ENCODE data around the gene ZNF611.
"Not testable (repeated sequence)": the region's sequence is repeated elsewhere in the genome, so short reads cannot be mapped to it uniquely, and the experiment has no call there.

Gene ZNF611

DNA sequence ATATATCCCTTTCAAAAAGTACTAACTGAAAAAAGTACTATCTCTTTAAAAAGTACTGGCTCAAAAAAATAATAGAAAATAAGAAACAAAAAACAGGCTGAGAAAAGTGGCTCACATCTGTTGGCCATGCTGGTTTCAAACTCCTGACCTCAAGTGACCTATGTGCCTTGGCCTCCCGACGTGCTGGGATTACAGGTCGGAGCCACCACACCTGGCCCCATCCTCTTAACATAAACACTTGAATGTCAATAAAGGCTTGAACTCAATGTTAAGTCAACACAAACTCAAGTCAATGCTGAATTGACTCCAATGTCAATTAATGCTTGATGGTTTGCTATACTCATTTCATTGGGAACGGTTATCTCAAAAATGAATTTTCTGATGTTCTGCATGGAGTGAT lies 30.9 kb downstream of the ZNF611 start:
- TF ChIP-seq, protein P1, sequence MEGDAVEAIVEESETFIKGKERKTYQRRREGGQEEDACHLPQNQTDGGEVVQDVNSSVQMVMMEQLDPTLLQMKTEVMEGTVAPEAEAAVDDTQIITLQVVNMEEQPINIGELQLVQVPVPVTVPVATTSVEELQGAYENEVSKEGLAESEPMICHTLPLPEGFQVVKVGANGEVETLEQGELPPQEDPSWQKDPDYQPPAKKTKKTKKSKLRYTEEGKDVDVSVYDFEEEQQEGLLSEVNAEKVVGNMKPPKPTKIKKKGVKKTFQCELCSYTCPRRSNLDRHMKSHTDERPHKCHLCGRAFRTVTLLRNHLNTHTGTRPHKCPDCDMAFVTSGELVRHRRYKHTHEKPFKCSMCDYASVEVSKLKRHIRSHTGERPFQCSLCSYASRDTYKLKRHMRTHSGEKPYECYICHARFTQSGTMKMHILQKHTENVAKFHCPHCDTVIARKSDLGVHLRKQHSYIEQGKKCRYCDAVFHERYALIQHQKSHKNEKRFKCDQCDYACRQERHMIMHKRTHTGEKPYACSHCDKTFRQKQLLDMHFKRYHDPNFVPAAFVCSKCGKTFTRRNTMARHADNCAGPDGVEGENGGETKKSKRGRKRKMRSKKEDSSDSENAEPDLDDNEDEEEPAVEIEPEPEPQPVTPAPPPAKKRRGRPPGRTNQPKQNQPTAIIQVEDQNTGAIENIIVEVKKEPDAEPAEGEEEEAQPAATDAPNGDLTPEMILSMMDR (conservative IDR thresholded peaks at IDR 0.05; ENCODE audit: low read depth, low read length) = no peak
- H3K4me3 ChIP-seq (ENCODE audit: low read length) = no peak overlapping the region
- DNase-seq (ENCODE audit: low read depth) = no peak

DNA sequence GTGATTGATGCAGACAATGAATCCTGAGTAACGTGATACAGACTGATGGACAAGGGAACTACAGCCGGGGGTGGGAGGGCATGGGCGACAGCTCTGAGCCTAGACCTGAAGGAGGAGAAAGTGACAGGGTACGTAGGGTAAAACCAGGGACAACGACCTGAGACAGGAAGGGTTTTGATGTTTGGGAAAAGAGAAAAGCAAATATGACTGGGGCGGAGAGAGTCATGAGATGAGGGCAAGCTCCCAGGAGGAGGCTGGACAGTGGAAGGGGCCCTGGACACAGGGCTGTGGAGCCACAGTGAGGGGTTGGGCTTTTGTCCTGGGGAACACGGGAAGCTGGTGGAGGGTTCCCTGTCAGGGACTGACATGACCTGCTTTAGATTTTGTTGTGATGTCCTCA lies 34.2 kb downstream of the ZNF611 start:
- TF ChIP-seq, protein P1 (conservative IDR thresholded peaks at IDR 0.05; ENCODE audit: low read depth, low read length) = no peak
- DNase-seq (ENCODE audit: low read depth) = no peak
- H3K4me3 ChIP-seq (ENCODE audit: low read length) = no peak overlapping the region

DNA sequence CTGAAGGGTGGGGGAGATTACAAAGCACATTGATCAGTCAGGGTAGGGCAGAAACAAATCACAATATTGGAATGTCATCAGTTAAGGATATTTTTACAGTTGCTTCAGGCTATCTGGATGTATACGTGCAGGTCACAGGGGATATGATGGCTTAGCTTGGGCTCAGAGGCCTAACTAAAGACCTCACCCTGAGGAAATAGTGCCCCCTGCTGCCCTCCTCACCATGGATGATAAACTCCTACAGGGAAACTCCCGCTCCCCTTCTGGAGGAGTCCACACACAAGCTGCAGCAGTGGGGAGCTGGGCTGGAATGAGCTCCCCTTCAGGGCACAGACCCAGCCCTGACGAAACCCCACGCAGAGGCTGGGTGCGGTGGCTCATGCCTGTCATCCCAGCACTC lies 35.3 kb downstream of the ZNF611 start:
- H3K4me3 ChIP-seq (ENCODE audit: low read length); DNase-seq (ENCODE audit: low read depth): not testable (repeated sequence)

DNA sequence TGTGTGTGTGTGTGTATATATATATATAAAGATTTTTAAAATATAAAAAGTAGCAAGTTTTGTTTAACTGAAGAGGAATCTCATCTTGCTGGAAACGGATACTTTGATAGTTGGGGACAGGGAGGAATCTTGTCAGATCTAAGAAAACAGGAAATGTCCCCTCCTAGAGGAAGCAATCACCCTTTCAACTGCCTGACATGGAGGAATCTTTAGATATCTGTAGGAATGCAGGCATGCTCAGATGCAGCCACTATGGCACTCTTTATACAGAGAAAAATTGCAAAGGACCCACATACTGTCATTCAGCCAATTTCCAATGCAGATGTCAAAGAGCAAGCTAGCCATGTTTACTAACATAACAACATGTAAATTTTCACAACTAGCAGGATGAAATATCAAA lies 38.8 kb downstream of the ZNF611 start:
- H3K4me3 ChIP-seq (ENCODE audit: low read length) = no peak overlapping the region
- DNase-seq (ENCODE audit: low read depth) = no peak
- TF ChIP-seq, protein P1 (conservative IDR thresholded peaks at IDR 0.05; ENCODE audit: low read depth, low read length) = no peak

DNA sequence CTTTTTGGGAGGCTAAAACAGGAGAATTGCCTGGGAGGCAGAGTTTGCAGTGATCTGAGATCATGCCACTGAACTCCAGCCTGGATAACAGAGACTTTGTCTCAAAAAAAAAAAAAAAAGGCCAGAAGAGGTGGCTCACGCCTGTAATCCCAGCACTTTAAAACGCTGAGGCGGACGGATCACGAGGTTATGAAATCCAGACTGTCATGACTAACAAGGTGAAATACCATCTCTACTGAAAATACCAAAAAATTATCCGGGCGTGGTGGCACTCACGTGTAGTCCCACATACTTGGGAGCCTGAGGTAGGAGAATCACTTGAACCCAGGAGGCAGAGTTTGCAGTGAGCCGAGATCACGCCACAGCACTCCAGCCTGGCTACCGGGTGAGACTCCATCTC lies 39.9 kb downstream of the ZNF611 start:
- H3K4me3 ChIP-seq (ENCODE audit: low read length) = no peak overlapping the region
- TF ChIP-seq, protein P1 (conservative IDR thresholded peaks at IDR 0.05; ENCODE audit: low read depth, low read length) = no peak
- DNase-seq (ENCODE audit: low read depth) = no peak

DNA sequence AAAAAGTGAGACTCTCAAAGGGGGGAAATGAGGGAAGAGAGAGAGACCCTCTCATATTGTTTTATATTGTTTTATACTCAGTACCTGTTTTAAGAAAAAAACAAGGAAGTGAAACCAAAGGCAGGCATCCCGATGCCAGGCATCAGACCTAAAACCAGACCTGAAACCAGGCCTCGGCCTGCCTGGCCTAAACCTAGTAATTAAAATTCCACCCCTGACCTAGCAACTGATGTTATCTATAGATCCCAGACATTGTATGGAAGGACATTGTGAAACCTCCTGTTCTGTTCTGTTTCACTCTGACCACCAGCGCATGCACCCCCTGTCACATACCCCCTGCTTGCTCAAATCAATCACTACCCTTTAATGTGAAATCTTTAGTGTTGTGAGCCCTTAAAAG lies 40.6 kb downstream of the ZNF611 start:
- not testable (repeated sequence) for H3K4me3 ChIP-seq (ENCODE audit: low read length); DNase-seq (ENCODE audit: low read depth)

DNA sequence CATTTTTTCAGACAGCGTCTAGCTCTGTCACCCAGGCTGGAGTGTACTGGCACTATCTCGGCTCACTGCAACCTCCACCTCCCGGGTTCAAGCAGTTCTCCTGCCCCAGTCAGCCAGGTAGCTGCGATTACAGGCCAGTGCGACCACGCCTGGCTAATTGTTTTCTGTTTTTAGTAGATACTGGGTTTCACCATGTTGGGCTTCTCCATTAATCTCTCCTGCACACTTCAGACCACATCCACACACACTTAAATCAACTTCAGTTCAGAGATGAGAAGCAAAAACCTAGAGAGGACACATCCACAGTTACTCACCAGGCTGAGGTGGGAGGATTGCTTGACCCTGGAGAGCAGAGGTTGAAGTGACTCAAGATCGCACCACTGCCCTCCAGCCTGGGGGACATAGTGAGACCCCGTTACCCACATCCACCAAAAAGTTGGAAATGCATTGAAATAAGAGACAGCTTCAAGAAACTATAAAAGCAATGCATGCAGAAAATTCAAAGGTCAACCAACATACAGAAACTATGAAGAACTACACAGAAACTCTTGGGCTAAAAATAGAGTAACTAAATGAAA lies 42.3 kb downstream of the ZNF611 start:
- H3K4me3 ChIP-seq (ENCODE audit: low read length) = no peak overlapping the region
- TF ChIP-seq, protein P1 (conservative IDR thresholded peaks at IDR 0.05; ENCODE audit: low read depth, low read length) = no peak
- DNase-seq (ENCODE audit: low read depth) = no peak

DNA sequence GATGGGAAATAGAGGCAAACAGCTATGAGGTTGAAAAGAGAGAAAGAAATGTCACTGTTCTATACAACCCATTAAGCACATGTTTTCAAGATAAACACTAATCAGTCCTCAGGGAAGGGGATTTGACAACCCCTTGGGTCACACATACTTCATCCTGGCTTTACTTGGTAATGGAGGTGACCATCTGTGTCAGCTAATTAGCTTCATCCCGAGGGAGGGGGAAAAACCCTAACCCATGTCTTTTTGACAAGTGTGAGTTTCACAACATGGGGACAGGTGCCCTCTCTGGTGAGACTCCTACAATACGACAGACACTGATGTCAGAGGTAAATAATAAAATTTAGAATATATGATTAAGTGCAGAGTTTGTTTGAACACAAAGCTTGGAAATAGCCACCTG lies 43.1 kb downstream of the ZNF611 start:
- TF ChIP-seq, protein P1 (conservative IDR thresholded peaks at IDR 0.05; ENCODE audit: low read depth, low read length) = no peak
- no peak for DNase-seq (ENCODE audit: low read depth)
- no peak overlapping the region for H3K4me3 ChIP-seq (ENCODE audit: low read length)
